ENCODE measurements around the gene SMU1. TPM values are rescaled to one million over a fixed set of nuclear protein-coding genes. Genes with fewer than 3 reads are reported as not detected.
A peak's percentile ranks its signal among the peaks of the same experiment; 100 is the strongest.

The SMU1 gene
- total and polyA plus RNA-seq, 2 of the 13 experiments (the other 11 are each of a cell fraction or from before 2014, with no cell fraction given), result 12.9 to 36.6 TPM

GRCh38 chr9:33076046-33077004, at the start of gene SMU1 (continued):
- peak; percentile 94; the same call in 1 of the 2 replicates for TF ChIP-seq ZNF598 (CRISPR knock-in tag; IDR thresholded peaks at IDR 0.05; ENCODE audit: borderline replicate concordance)
- TF ChIP-seq ZSCAN31 (CRISPR knock-in tag; IDR thresholded peaks at IDR 0.05; ENCODE audit: low read depth), result peak; percentile 62
- TF ChIP-seq, protein P1, sequence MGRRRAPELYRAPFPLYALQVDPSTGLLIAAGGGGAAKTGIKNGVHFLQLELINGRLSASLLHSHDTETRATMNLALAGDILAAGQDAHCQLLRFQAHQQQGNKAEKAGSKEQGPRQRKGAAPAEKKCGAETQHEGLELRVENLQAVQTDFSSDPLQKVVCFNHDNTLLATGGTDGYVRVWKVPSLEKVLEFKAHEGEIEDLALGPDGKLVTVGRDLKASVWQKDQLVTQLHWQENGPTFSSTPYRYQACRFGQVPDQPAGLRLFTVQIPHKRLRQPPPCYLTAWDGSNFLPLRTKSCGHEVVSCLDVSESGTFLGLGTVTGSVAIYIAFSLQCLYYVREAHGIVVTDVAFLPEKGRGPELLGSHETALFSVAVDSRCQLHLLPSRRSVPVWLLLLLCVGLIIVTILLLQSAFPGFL (CRISPR knock-in tag; IDR thresholded peaks at IDR 0.05), result no peak
- no peak for TF ChIP-seq SETDB1 (CRISPR knock-in tag; IDR thresholded peaks at IDR 0.05; ENCODE audit: borderline replicate concordance)
- no peak for TF ChIP-seq ZKSCAN1 (IDR thresholded peaks at IDR 0.05; ENCODE audit: low read length)
- peak; percentile 82 for TF ChIP-seq NR2C2 (CRISPR knock-in tag; IDR thresholded peaks at IDR 0.05; ENCODE audit: borderline replicate concordance)
- TF ChIP-seq CREB1 (IDR thresholded peaks at IDR 0.05), result peak; percentile 96
- peak; percentile 99 for TF ChIP-seq CREB1 (CRISPR knock-in tag; IDR thresholded peaks at IDR 0.05)
- peak; percentile 82 for TF ChIP-seq SIN3B (IDR thresholded peaks at IDR 0.05; ENCODE audit: low read length)
- 0 out of 2 replicates have a peak, but pooled peaks have one; percentile 50 for TF ChIP-seq JUND (CRISPR knock-in tag; IDR thresholded peaks at IDR 0.05)
- TF ChIP-seq MXD3 (CRISPR knock-in tag; IDR thresholded peaks at IDR 0.05), result 0 out of 2 replicates have a peak, but pooled peaks have one; percentile 73
- peak; percentile 87; the same call in 1 of the 2 replicates for TF ChIP-seq ZNF607 (CRISPR knock-in tag; IDR thresholded peaks at IDR 0.05; ENCODE audit: borderline replicate concordance)
- TF ChIP-seq, protein P2, sequence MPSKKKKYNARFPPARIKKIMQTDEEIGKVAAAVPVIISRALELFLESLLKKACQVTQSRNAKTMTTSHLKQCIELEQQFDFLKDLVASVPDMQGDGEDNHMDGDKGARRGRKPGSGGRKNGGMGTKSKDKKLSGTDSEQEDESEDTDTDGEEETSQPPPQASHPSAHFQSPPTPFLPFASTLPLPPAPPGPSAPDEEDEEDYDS (CRISPR knock-in tag; IDR thresholded peaks at IDR 0.05), result peak; percentile 93
- no peak for TF ChIP-seq HOXA7 (CRISPR knock-in tag; IDR thresholded peaks at IDR 0.05)
- peak; percentile 58; the same call in 1 of the 2 replicates for TF ChIP-seq ISL2 (CRISPR knock-in tag; IDR thresholded peaks at IDR 0.05)
- no peak for TF ChIP-seq ZNF101 (CRISPR knock-in tag; IDR thresholded peaks at IDR 0.05; ENCODE audit: borderline replicate concordance, low read depth)
- peak; percentile 99 for TF ChIP-seq GATAD1 (CRISPR knock-in tag; IDR thresholded peaks at IDR 0.05)
- TF ChIP-seq ZNF614 (CRISPR knock-in tag; IDR thresholded peaks at IDR 0.05; ENCODE audit: borderline replicate concordance), result peak; percentile 77; the same call in 1 of the 2 replicates
- no peak for TF ChIP-seq NR2F2 (IDR thresholded peaks at IDR 0.05; ENCODE audit: borderline replicate concordance, low read depth)
- TF ChIP-seq SMAD3 (CRISPR knock-in tag; IDR thresholded peaks at IDR 0.05), result peak; percentile 44; the same call in 1 of the 2 replicates
- peak; percentile 91 for TF ChIP-seq ASH2L (IDR thresholded peaks at IDR 0.05; ENCODE audit: insufficient read length, low read depth, low read length)
- TF ChIP-seq, protein P3, sequence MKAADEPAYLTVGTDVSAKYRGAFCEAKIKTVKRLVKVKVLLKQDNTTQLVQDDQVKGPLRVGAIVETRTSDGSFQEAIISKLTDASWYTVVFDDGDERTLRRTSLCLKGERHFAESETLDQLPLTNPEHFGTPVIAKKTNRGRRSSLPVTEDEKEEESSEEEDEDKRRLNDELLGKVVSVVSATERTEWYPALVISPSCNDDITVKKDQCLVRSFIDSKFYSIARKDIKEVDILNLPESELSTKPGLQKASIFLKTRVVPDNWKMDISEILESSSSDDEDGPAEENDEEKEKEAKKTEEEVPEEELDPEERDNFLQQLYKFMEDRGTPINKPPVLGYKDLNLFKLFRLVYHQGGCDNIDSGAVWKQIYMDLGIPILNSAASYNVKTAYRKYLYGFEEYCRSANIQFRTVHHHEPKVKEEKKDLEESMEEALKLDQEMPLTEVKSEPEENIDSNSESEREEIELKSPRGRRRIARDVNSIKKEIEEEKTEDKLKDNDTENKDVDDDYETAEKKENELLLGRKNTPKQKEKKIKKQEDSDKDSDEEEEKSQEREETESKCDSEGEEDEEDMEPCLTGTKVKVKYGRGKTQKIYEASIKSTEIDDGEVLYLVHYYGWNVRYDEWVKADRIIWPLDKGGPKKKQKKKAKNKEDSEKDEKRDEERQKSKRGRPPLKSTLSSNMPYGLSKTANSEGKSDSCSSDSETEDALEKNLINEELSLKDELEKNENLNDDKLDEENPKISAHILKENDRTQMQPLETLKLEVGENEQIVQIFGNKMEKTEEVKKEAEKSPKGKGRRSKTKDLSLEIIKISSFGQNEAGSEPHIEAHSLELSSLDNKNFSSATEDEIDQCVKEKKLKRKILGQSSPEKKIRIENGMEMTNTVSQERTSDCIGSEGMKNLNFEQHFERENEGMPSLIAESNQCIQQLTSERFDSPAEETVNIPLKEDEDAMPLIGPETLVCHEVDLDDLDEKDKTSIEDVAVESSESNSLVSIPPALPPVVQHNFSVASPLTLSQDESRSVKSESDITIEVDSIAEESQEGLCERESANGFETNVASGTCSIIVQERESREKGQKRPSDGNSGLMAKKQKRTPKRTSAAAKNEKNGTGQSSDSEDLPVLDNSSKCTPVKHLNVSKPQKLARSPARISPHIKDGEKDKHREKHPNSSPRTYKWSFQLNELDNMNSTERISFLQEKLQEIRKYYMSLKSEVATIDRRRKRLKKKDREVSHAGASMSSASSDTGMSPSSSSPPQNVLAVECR (CRISPR knock-in tag; IDR thresholded peaks at IDR 0.05; ENCODE audit: borderline replicate concordance), result peak; percentile 86
